Measurements from ENCODE around the gene SYNJ1. TPM values are rescaled to one million over a fixed set of nuclear protein-coding genes. Genes with fewer than 3 reads are reported as not detected.

The SYNJ1 gene
- total and polyA plus RNA-seq, 9 of the 15 experiments (the other 6 are each of a cell fraction or from before 2014, with no cell fraction given) = 2.4 to 10.6 (median 5.6) TPM

- no peak for TF ChIP-seq ID3 (CRISPR knock-in tag; IDR thresholded peaks at IDR 0.05)
- no peak for TF ChIP-seq ID3 (tag; IDR thresholded peaks at IDR 0.05)
- TF ChIP-seq ZNF592 (IDR thresholded peaks at IDR 0.05) = no peak
- 0 out of 2 replicates have a peak, but pooled peaks have one; percentile 28 for TF ChIP-seq NFRKB (IDR thresholded peaks at IDR 0.05; ENCODE audit: low read depth)
- TF ChIP-seq HMBOX1 (IDR thresholded peaks at IDR 0.05) = no peak
- no peak for TF ChIP-seq MLLT1 (IDR thresholded peaks at IDR 0.05)
- peak; percentile 73; the same call in 1 of the 2 replicates for TF ChIP-seq LCOR (CRISPR knock-in tag; IDR thresholded peaks at IDR 0.05)
- no peak for TF ChIP-seq SMAD2 (IDR thresholded peaks at IDR 0.05; ENCODE audit: low read depth, low read length)
These were observed 750 bp downstream of the SYNJ1 start (continued) for GRCh38 chr21:32726839-32727686.

Measured in K562 (cell line).